Endothelial cell of umbilical vein (primary cell): ENCODE measurements around the gene CCNK. TPM values are rescaled to one million over a fixed set of nuclear protein-coding genes. Genes with fewer than 3 reads are reported as not detected.

ENCODE experiments used
- BruUV-seq: library from RNA; stranded (reverse); fragments of 400-500 nt; replicated peaks from 2 replicates; lab custom pipeline; 2021; lab: Mats Ljungman, UMichigan
- CTCF ChIA-PET: fragments of 300-600, 350-600 bp; sonication (Branson Sonifier 250); formaldehyde crosslinking; loops from one replicate; lab custom pipeline; 2021; ENCODE audit warnings: antibody characterized with exemption, inconsistent platforms; lab: Charles Lee
- POLR2A ChIA-PET: fragments of 300-600, 350-600 bp; sonication (Branson Sonifier 250); formaldehyde crosslinking; loops from one replicate; lab custom pipeline; 2021; ENCODE audit warnings: antibody characterized with exemption, inconsistent platforms; lab: Charles Lee
- DNase-seq: peaks from one replicate; pipeline ENCODE4 v3.0.0-alpha.2; 2011; ENCODE audit warnings: low read depth, low spot score
- FAIRE-seq: peaks from 2 replicates; lab custom pipeline; 2011; peaks lifted over from hg19 to GRCh38; lab: Jason Lieb, UNC
- H2AFZ ChIP-seq: 2 replicates; pipeline ENCODE4 v1.6.0; 2012; ENCODE audit warnings: low read depth, low read length, control low read depth, inconsistent platforms
- H3K27ac ChIP-seq: 2 replicates; pipeline ENCODE4 v1.5.1; 2011; ENCODE audit warnings: low read depth, mild to moderate bottlenecking, control low read depth, low read length, moderate library complexity; ENCODE audit not compliant: insufficient read depth
- H3K27me3 ChIP-seq, 2 experiments: 2 replicates each; pipeline versions ENCODE4 v1.6.0 to v1.6.1; 2011; ENCODE audit warnings: low read length in 2 of 2, mixed read lengths in 1 of 2; ENCODE audit not compliant: control insufficient read depth in 2 of 2, insufficient read depth in 2 of 2
- H3K36me3 ChIP-seq, 2 experiments: 2 replicates in 1 of 2; 3 replicates in 1 of 2; pipeline ENCODE4 v1.5.1; 2011; ENCODE audit warnings: low read length in 2 of 2, mild to moderate bottlenecking in 1 of 2, moderate library complexity in 1 of 2; ENCODE audit not compliant: control insufficient read depth in 2 of 2, insufficient read depth in 2 of 2; ENCODE audit errors: extremely low read depth in 1 of 2
- H3K4me1 ChIP-seq: 3 replicates; pipeline ENCODE4 v1.5.1; 2011; ENCODE audit warnings: mild to moderate bottlenecking, low read length; ENCODE audit not compliant: control insufficient read depth, insufficient read depth; ENCODE audit errors: extremely low read depth
- H3K4me2 ChIP-seq: 2 replicates; pipeline ENCODE4 v1.6.1; 2011; ENCODE audit warnings: low read length, control low read depth, mixed read lengths; ENCODE audit not compliant: insufficient read depth
- H3K4me3 ChIP-seq, 3 experiments: fragments of 200-600 bp in 1 of 3; sonication (generic), shearing (Covaris generic) in 1 of 3; replicated peaks in 1 of 3; 2 replicates each; pipeline ENCODE4 v1.5.1; 2011 to 2016; ENCODE audit warnings: control low read depth in 3 of 3, low read length in 3 of 3, mild to moderate bottlenecking in 2 of 3, inconsistent platforms in 1 of 3, low read depth in 1 of 3, moderate library complexity in 1 of 3; ENCODE audit not compliant: insufficient read depth in 1 of 3
- H3K79me2 ChIP-seq: 2 replicates; pipeline ENCODE4 v1.6.0; 2012; ENCODE audit warnings: low read length, inconsistent platforms; ENCODE audit not compliant: control insufficient read depth, insufficient read depth
- H3K9ac ChIP-seq: replicated peaks from 2 replicates; pipeline ENCODE3; 2011; ENCODE audit warnings: low read length, control low read depth; ENCODE audit not compliant: insufficient read depth; ENCODE audit errors: extremely low read depth
- H3K9me1 ChIP-seq: replicated peaks from 3 replicates; pipeline ENCODE4 v1.6.0; 2011; ENCODE audit warnings: mild to moderate bottlenecking, low read length; ENCODE audit not compliant: control insufficient read depth, insufficient read depth; ENCODE audit errors: extremely low read depth
- H3K9me3 ChIP-seq: replicated peaks from 2 replicates; pipeline ENCODE4 v1.5.1; 2012; ENCODE audit warnings: low read length, inconsistent platforms; ENCODE audit not compliant: control insufficient read depth, insufficient read depth
- H4K20me1 ChIP-seq: replicated peaks from 2 replicates; pipeline ENCODE3; 2011; ENCODE audit warnings: mild to moderate bottlenecking, low read length; ENCODE audit not compliant: control insufficient read depth, insufficient read depth; ENCODE audit errors: extremely low read depth
- EZH2 ChIP-seq: IDR thresholded peaks from 2 replicates; pipeline ENCODE4 v1.6.1; 2012; ENCODE audit warnings: borderline replicate concordance, low read depth, mild to moderate bottlenecking, moderate library complexity, low read length, inconsistent platforms; ENCODE audit not compliant: severe bottlenecking
- FOS ChIP-seq: IDR thresholded peaks from 2 replicates; pipeline ENCODE4 v1.6.1; 2011; ENCODE audit warnings: mild to moderate bottlenecking, low read length, moderate library complexity, borderline replicate concordance; ENCODE audit not compliant: insufficient read depth
- GATA2 ChIP-seq: IDR thresholded peaks from 2 replicates; pipeline ENCODE4 v1.7.0; 2011; ENCODE audit warnings: low read depth, mild to moderate bottlenecking, moderate library complexity, mixed read lengths, low read length; ENCODE audit not compliant: insufficient read length, insufficient read depth
- JUN ChIP-seq: IDR thresholded peaks from 2 replicates; pipeline ENCODE4 v1.6.1; 2011; ENCODE audit warnings: borderline replicate concordance, low read depth; ENCODE audit not compliant: insufficient read length, insufficient read depth
- MYC ChIP-seq: IDR thresholded peaks from one replicate; pipeline ENCODE4 v1.6.1; 2011; ENCODE audit warnings: mild to moderate bottlenecking, low read depth, low read length
- POLR2A ChIP-seq: IDR thresholded peaks from 2 replicates; pipeline ENCODE4 v1.6.1; 2012; ENCODE audit warnings: low read depth, mild to moderate bottlenecking, control low read depth, low read length
- POLR2AphosphoS5 ChIP-seq: IDR thresholded peaks from 2 replicates; pipeline ENCODE4 v1.6.1; 2012; ENCODE audit warnings: low read depth, mild to moderate bottlenecking, control low read depth, low read length, moderate library complexity; ENCODE audit not compliant: insufficient read depth
- dilution Hi-C: fragments of 300-500 bp; cut with MboI; formaldehyde crosslinking; loops from one replicate; pipeline ENCODE4 v1.15.0; 2019; ENCODE audit warnings: low sequenced_read_pairs; ENCODE audit not compliant: extremely low pct_ligation_motif_present
- intact Hi-C: fragments of 100-400 bp; cut with micrococcal nuclease; formaldehyde crosslinking; loops from one replicate; pipeline ENCODE4 v1.10.0; 2022
- polyA plus RNA-seq, 4 experiments: library from polyadenylated mRNA; depleted of rRNA in 3 of 4; stranded (reverse) in 3 of 4; unstranded in 1 of 4; fragments of >200 nt; gene quantifications; 2 replicates each; pipeline versions ENCODE4 v1.2.1 to v1.2.3, GENCODE V29; 2011 to 2012; ENCODE audit warnings: missing spikeins in 1 of 4
- total RNA-seq: library from RNA; stranded (reverse); gene quantifications from 2 replicates; pipeline ENCODE4 v1.2.3, GENCODE V29; 2021
- TF ChIP-seq, protein P1 (sequence below), 2 donors: IDR thresholded peaks; 1 replicate in 1 of 2; 2 replicates in 1 of 2; pipeline ENCODE4 v1.5.1; 2011; ENCODE audit warnings: low read length in 2 of 2, mild to moderate bottlenecking in 2 of 2, moderate library complexity in 2 of 2, control low read depth in 1 of 2, inconsistent platforms in 1 of 2, low read depth in 1 of 2; ENCODE audit not compliant: insufficient read depth in 1 of 2; ENCODE audit errors: extremely low read depth in 1 of 2
- TF ChIP-seq, protein P2 (sequence below): IDR thresholded peaks from 2 replicates; pipeline ENCODE4 v1.6.1; 2011; ENCODE audit not compliant: insufficient read depth, insufficient read length

Gene CCNK
- total and polyA plus RNA-seq, 2 donors (not counting 3 experiments of a cell fraction or from before 2014, with no cell fraction given): 11.9 to 59.3 TPM

GRCh38 chr14:99472937-99473336 is 8.3 kb upstream of the CCNK start:
- ChIA-PET POLR2A (no interaction called here), CTCF (interaction anchor here (1.3 to 1.5 kb wide), 2 partner anchors 12 to 57 kb away, joined by 3 to 4 read pairs; no protein-coding TSS in a partner anchor)
- Histone ChIP-seq H3K9ac (no peak overlapping the region), H3K4me3 (no peak overlapping the region), H3K9me3 (no peaks in the 10 kb centered on the region), H3K79me2 (peaks cover 90% of the 10 kb centered on the region), H3K4me2 (no peak overlapping the region), H4K20me1 (peaks cover 3% of the 10 kb centered on the region), H2AFZ (no peak overlapping the region), H3K4me1 (peaks cover 22% of the 10 kb centered on the region), H3K36me3 (no peaks in the 10 kb centered on the region), H3K9me1 (no peaks in the 10 kb centered on the region), H3K27ac (no peak overlapping the region), H3K27me3 (no peaks in the 10 kb centered on the region)
- dilution Hi-C loops: no loop called here
- no peak for DNase-seq
- no TSS peak for BruUV-seq
- no peak for FAIRE-seq
- intact Hi-C loops: no loop called here
- TF ChIP-seq GATA2 (no peak), JUN (no peak), POLR2A (no peak), EZH2 (no peak), POLR2AphosphoS5 (no peak), MYC (no peak), FOS (no peak)
- TF ChIP-seq, protein P1, sequence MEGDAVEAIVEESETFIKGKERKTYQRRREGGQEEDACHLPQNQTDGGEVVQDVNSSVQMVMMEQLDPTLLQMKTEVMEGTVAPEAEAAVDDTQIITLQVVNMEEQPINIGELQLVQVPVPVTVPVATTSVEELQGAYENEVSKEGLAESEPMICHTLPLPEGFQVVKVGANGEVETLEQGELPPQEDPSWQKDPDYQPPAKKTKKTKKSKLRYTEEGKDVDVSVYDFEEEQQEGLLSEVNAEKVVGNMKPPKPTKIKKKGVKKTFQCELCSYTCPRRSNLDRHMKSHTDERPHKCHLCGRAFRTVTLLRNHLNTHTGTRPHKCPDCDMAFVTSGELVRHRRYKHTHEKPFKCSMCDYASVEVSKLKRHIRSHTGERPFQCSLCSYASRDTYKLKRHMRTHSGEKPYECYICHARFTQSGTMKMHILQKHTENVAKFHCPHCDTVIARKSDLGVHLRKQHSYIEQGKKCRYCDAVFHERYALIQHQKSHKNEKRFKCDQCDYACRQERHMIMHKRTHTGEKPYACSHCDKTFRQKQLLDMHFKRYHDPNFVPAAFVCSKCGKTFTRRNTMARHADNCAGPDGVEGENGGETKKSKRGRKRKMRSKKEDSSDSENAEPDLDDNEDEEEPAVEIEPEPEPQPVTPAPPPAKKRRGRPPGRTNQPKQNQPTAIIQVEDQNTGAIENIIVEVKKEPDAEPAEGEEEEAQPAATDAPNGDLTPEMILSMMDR (IDR thresholded peaks at IDR 0.05; ENCODE audit: extremely low read depth in 1 of 2, insufficient read depth in 1 of 2, low read depth in 1 of 2, low read length in 2 of 2): no peak
- TF ChIP-seq, protein P2, sequence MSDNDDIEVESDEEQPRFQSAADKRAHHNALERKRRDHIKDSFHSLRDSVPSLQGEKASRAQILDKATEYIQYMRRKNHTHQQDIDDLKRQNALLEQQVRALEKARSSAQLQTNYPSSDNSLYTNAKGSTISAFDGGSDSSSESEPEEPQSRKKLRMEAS: no peak
